Measurements from ENCODE around the gene SMOC2. TPM values are rescaled to one million over a fixed set of nuclear protein-coding genes. Genes with fewer than 3 reads are reported as not detected.

The SMOC2 gene
- total RNA-seq, 1 experiment from 2014 or later: 2.1 TPM

DNA sequence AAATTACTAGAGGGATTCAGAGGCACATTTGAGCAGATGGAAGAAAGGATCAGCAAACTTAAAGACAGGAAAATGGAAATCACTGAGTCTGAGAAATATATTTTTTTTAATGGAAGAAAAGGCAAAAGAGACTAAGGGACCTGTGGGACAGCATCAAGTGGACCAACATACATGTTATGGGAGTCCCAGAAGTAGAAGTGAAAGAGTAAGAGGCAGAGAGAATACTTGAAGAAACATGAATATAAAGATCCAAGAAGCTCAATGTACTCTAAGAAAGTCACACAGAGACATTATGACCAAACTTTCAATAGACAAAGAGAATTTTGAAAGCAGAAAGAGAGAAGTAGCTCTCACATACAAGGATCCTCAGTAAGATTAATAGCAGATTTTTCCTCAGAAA is 39.5 kb downstream of the SMOC2 start:
- Mint-ChIP-seq H3K27me3 (ENCODE audit: low read depth) (peaks cover 1% of the 10 kb centered on the region), H3K36me3 (ENCODE audit: insufficient read depth in 1 of 3, low read depth in 3 of 3) (peaks cover 0 to 8% (median 0%) of the 10 kb centered on the region in 3 experiments; a peak in 2 of 7 replicates)
- H3K18ac ChIP-seq (ENCODE audit: insufficient read length, low read depth, low read length): no peak overlapping the region

More for the DNA sequence above, 39.5 kb downstream of the SMOC2 start:
- Histone ChIP-seq H3K56ac (ENCODE audit: insufficient read length, low read depth, low read length) (no peak overlapping the region), H2BK5ac (ENCODE audit: insufficient read length, low read length) (no peak overlapping the region), H3K9ac (ENCODE audit: extremely low read depth, insufficient read length, low read length) (no peak overlapping the region), H3K23me2 (ENCODE audit: insufficient read length, low read depth, low read length, poor library complexity, severe bottlenecking) (no peaks in the 10 kb centered on the region), H4K5ac (ENCODE audit: insufficient read length, low read depth, low read length) (no peak overlapping the region), H3K23ac (ENCODE audit: insufficient read length, low read depth, low read length) (no peak overlapping the region), H3K4me2 (ENCODE audit: insufficient read depth, insufficient read length, low read length) (no peak overlapping the region), H2BK15ac (ENCODE audit: low read depth, low read length) (no peak overlapping the region), H3T11ph (ENCODE audit: low read length) (no peak overlapping the region), H4K20me1 (ENCODE audit: control insufficient read depth, insufficient read depth, insufficient read length) (no peaks in the 10 kb centered on the region), H3K9me3 (ENCODE audit: control insufficient read depth, low read depth, low read length) (no peaks in the 10 kb centered on the region), H3K4ac (ENCODE audit: low read depth, low read length) (no peak overlapping the region), H3K79me1 (ENCODE audit: insufficient read depth, low read depth, low read length, poor library complexity, severe bottlenecking) (no peaks in the 10 kb centered on the region), H3K27ac (ENCODE audit: insufficient read length, low read depth, low read length) (no peak overlapping the region), H2AFZ (ENCODE audit: low read length) (no peak overlapping the region), H3K27me3 (ENCODE audit: insufficient read depth, low read length) (no peaks in the 10 kb centered on the region), H4K8ac (replicated peaks; ENCODE audit: insufficient read length, low read depth, low read length) (no peak overlapping the region), H2BK120ac (ENCODE audit: low read depth, low read length, poor library complexity, severe bottlenecking) (no peak overlapping the region), H2BK20ac (ENCODE audit: low read depth, low read length, poor library complexity, severe bottlenecking) (no peak overlapping the region), H3K4me1 (ENCODE audit: insufficient read depth, low read length) (no peaks in the 10 kb centered on the region), H3K79me2 (ENCODE audit: insufficient read depth, low read length) (no peaks in the 10 kb centered on the region), H4K91ac (ENCODE audit: insufficient read length, low read depth, low read length) (no peak overlapping the region), H2BK12ac (ENCODE audit: insufficient read length, low read depth, low read length) (no peak overlapping the region), H2AK5ac (ENCODE audit: insufficient read length, low read length) (no peak overlapping the region), H3K14ac (ENCODE audit: insufficient read depth, low read length) (no peak overlapping the region)
- DNase-seq: no peak
- H3K9me3 Mint-ChIP-seq: peaks cover 3 to 7% of the 10 kb centered on the region in 2 experiments; a peak in 4 of 5 replicates
- H3K4me1 Mint-ChIP-seq: no peaks in the 10 kb centered on the region
- TF ChIP-seq, protein P1, sequence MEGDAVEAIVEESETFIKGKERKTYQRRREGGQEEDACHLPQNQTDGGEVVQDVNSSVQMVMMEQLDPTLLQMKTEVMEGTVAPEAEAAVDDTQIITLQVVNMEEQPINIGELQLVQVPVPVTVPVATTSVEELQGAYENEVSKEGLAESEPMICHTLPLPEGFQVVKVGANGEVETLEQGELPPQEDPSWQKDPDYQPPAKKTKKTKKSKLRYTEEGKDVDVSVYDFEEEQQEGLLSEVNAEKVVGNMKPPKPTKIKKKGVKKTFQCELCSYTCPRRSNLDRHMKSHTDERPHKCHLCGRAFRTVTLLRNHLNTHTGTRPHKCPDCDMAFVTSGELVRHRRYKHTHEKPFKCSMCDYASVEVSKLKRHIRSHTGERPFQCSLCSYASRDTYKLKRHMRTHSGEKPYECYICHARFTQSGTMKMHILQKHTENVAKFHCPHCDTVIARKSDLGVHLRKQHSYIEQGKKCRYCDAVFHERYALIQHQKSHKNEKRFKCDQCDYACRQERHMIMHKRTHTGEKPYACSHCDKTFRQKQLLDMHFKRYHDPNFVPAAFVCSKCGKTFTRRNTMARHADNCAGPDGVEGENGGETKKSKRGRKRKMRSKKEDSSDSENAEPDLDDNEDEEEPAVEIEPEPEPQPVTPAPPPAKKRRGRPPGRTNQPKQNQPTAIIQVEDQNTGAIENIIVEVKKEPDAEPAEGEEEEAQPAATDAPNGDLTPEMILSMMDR (conservative IDR thresholded peaks at IDR 0.05): no peak
- H3K4me3 Mint-ChIP-seq: no peak overlapping the region
- H3K27ac Mint-ChIP-seq: no peak overlapping the region
